MG63 (cell line): ENCODE results near the gene PPM1H. TPM values are rescaled to one million over a fixed set of nuclear protein-coding genes. Genes with fewer than 3 reads are reported as not detected.
"Not testable (repeated sequence)": the region's sequence is repeated elsewhere in the genome, so short reads cannot be mapped to it uniquely, and the experiment has no call there.

Experiments
- DNase-seq: peaks from one replicate; pipeline ENCODE4 v3.0.0-alpha.2; 2020
- H3K27me3 ChIP-seq: fragments of 250-450 bp; sonication (Bioruptor Pico); 2 replicates; pipeline ENCODE4 v1.5.1; 2020; ENCODE audit warnings: mild to moderate bottlenecking, moderate library complexity
- H3K36me3 ChIP-seq: fragments of 250-450 bp; sonication (Bioruptor Pico); 2 replicates; pipeline ENCODE4 v1.5.1; 2020; ENCODE audit warnings: mild to moderate bottlenecking, moderate library complexity
- H3K4me3 ChIP-seq: fragments of 250-450 bp; sonication (Bioruptor Pico); 2 replicates; pipeline ENCODE4 v1.5.1; 2020; ENCODE audit warnings: mild to moderate bottlenecking, moderate library complexity
- H3K9me3 ChIP-seq: fragments of 250-450 bp; sonication (Bioruptor Pico); 2 replicates; pipeline ENCODE4 v1.5.1; 2020; ENCODE audit warnings: mild to moderate bottlenecking, moderate library complexity
- total RNA-seq: library from RNA; depleted of rRNA; stranded (reverse); fragments of >200 nt; shearing (Covaris generic); gene quantifications from 2 replicates; pipeline ENCODE4 v1.2.3, GENCODE V29; 2014; ENCODE audit warnings: low replicate concordance

The PPM1H gene
- total RNA-seq, 1 experiment from 2014 or later: 4.0 TPM

DNA sequence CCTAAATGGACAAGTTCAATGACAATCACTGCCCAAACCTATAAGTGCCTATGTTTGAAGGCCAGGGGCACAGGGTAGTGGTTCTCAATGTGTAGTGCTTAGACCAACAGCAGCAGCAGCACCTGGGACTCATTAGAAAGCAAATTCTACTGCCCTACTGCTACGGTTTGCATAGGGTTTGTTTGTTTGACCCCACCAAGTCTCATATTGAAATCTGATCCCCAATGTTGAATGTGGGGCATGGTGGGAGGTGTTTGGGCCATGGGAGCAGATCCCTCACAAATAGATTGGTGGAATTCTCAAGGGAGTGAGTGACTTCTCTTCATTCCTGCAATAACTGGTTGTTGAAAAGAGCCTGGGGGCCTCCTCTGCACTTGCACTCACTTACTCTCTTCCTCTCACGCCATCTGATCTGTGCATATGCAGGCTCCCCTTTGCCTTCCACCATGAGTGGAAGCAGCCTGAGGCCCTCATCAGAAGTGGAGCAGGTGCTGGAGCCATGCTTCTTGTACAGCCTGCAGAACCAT lies 39.5 kb downstream of the PPM1H start:
- no peak overlapping the region for H3K4me3 ChIP-seq
- no peak for DNase-seq
- H3K9me3 ChIP-seq: no peaks in the 10 kb centered on the region
- H3K27me3 ChIP-seq: no peaks in the 10 kb centered on the region
- H3K36me3 ChIP-seq: no peaks in the 10 kb centered on the region

- H3K36me3 ChIP-seq: no peaks in the 10 kb centered on the region
- no peak overlapping the region for H3K4me3 ChIP-seq
- no peaks in the 10 kb centered on the region for H3K9me3 ChIP-seq
- no peaks in the 10 kb centered on the region for H3K27me3 ChIP-seq
- DNase-seq: no peak
Measured at GRCh38 chr12:62893276-62893675, 41.7 kb downstream of the PPM1H start.

- DNase-seq: no peak
- Histone ChIP-seq H3K27me3 (no peaks in the 10 kb centered on the region), H3K4me3 (no peak overlapping the region), H3K9me3 (no peaks in the 10 kb centered on the region), H3K36me3 (no peaks in the 10 kb centered on the region)
Measured at GRCh38 chr12:62891805-62892549, 43.0 kb downstream of the PPM1H start.

- Histone ChIP-seq H3K9me3 (no peaks in the 10 kb centered on the region), H3K27me3 (no peaks in the 10 kb centered on the region)
- no peak for DNase-seq
Measured at GRCh38 chr12:62888454-62889110, 46.4 kb downstream of the PPM1H start.

DNA sequence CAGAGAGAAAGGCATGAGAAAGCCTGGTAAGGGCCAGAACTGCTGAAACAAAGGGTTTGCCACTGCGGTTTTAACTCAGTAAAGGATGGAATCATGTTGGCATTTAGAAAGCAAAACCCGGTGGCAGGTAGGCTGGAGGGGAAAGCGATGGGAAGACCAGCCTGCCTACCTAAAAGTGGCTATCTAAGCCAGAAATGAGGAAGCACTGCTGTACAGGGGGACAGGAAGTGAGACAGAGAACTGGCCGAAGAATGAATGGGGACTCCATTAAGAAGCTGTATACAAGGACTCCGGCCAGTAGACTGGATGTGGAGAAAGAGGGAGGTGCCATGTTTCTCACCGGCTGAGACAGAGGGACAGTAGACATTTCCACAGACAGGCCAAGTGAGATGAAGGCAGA lies 48.2 kb downstream of the PPM1H start:
- Histone ChIP-seq H3K9me3 (no peaks in the 10 kb centered on the region), H3K27me3 (no peaks in the 10 kb centered on the region)
- DNase-seq: no peak

More at GRCh38 chr12:62888454-62889110, 46.4 kb downstream of the PPM1H start:
- Histone ChIP-seq H3K36me3 (no peaks in the 10 kb centered on the region), H3K4me3 (no peak overlapping the region)

GRCh38 chr12:62885242-62885641 lies 49.7 kb downstream of the PPM1H start:
- no peaks in the 10 kb centered on the region for H3K27me3 ChIP-seq
- no peak overlapping the region for H3K4me3 ChIP-seq
- no peak for DNase-seq
- H3K9me3 ChIP-seq: no peaks in the 10 kb centered on the region
- no peaks in the 10 kb centered on the region for H3K36me3 ChIP-seq

More for the DNA sequence above, 48.2 kb downstream of the PPM1H start:
- Histone ChIP-seq H3K36me3 (no peaks in the 10 kb centered on the region), H3K4me3 (no peak overlapping the region)

DNA sequence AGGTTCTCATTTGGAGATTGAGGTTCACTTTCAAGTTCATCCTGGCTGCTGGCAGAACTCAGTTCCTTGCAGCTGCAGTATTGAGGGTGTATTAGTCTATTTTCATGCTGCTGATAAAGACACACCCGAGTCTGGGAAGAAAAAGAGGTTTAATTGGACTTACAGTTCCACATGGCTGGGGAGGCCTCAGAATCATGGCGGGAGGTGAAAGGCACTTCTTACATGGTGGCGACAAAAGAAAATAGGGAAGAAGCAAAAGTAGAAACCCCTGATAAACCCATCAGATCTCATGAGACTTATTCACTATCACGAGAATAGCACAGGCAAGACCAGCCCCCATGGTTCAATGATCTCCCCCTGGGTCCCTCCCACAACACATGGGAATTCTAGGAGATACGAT lies 50.1 kb downstream of the PPM1H start:
- not testable (repeated sequence) for H3K9me3 ChIP-seq, H3K4me3 ChIP-seq, H3K36me3 ChIP-seq, DNase-seq, H3K27me3 ChIP-seq

GRCh38 chr12:62882696-62883095 lies 52.3 kb downstream of the PPM1H start:
- Histone ChIP-seq H3K4me3 (no peak overlapping the region), H3K36me3 (no peaks in the 10 kb centered on the region), H3K27me3 (no peaks in the 10 kb centered on the region), H3K9me3 (no peaks in the 10 kb centered on the region)
- no peak for DNase-seq

- no peak for DNase-seq
- Histone ChIP-seq H3K36me3 (no peaks in the 10 kb centered on the region), H3K4me3 (no peak overlapping the region), H3K9me3 (no peaks in the 10 kb centered on the region), H3K27me3 (no peaks in the 10 kb centered on the region)
Measured at GRCh38 chr12:62882140-62882539, 52.8 kb downstream of the PPM1H start.

DNA sequence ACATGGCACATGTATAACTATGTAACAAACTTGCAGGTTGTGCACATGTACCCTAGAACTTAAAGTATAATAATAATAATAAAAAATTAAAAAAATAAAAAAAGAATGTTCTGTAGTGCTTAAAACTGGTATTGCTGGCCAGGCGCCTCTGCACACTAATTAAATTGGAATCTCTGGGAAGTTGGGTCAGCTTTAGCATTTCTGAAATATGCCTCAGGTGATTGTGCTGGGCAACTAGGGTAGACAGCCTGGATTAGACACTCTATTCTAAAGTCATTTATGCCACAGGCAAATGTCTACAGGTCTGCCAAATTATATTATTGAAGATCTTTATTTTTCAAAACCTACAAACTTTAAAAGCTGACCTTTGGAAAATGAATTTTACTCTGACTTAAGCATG lies 55.3 kb downstream of the PPM1H start:
- no peaks in the 10 kb centered on the region for H3K9me3 ChIP-seq
- no peaks in the 10 kb centered on the region for H3K27me3 ChIP-seq
- H3K36me3 ChIP-seq: no peaks in the 10 kb centered on the region
- DNase-seq: no peak
- no peak overlapping the region for H3K4me3 ChIP-seq

DNA sequence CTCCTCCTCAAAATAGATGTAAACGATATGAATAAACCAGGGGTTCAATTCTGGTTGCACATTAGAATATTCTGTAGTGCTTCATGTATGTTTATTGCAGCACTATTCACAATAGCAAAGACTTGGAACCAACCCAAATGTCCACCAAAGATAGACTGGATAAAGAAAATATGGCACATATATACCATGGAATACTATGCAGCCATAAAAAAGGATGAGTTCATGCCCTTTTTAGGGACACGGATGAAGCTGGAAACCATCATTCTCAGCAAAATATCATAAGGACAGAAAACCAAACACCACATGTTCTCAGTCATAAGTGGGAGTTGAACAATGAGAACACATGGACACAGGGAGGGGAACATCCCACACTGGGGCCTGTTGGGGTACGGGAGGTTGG lies 55.7 kb downstream of the PPM1H start:
- H3K9me3 ChIP-seq, DNase-seq, H3K4me3 ChIP-seq, H3K27me3 ChIP-seq, H3K36me3 ChIP-seq: not testable (repeated sequence)

DNA sequence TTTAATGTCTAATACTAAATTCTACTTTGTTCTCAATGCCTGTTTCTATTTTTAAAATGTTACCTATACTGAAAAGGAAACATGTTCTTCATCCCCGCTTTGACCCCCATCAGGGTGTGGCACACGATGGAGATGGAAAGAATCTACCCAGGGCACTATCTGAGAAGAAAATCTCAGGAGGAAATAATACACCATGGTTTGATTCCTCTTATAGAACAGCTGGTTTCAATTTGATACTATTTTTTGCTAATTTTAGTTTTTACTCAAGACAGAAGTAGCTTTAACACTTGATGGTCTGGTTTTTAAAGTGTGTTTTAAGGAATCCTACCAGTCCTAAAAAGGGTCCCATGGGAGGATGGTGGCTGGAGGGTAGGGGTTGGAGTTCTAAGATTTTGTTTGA lies 56.7 kb downstream of the PPM1H start:
- H3K27me3 ChIP-seq: no peaks in the 10 kb centered on the region
- H3K4me3 ChIP-seq: no peak overlapping the region
- H3K36me3 ChIP-seq: no peaks in the 10 kb centered on the region
- no peaks in the 10 kb centered on the region for H3K9me3 ChIP-seq
- no peak for DNase-seq

- no peak for DNase-seq
- Histone ChIP-seq H3K27me3 (no peaks in the 10 kb centered on the region), H3K9me3 (no peaks in the 10 kb centered on the region), H3K4me3 (no peak overlapping the region), H3K36me3 (no peaks in the 10 kb centered on the region)
Measured at GRCh38 chr12:62876938-62877548, 57.9 kb downstream of the PPM1H start.

DNA sequence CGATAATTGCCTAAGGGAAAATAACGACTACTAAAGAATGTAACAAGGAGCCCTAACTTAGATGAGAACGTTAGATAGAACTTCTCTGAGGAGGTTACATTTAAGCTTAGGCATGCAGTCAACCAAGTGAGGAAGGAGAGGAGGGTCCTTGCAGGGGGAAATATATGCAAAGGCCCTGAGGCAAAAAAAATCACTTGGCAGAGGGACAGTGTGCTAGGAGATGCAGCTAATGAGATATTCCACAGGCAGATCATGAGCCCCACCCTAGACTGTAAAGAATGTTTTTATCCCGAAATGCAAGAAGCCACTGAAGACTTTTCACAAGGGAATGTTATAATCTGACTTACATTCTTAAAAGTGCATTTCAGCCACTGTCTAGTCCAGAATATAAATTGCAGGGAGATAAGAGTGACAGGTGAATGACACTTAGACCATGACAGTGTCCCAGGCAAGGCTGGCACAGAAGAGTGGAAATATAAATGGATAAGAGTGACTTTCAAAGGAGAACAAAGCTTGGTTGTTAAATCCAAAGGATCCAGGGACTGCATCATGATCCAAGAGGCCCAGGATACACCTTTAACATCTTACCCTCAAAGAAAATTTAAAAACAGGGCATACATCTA lies 61.0 kb downstream of the PPM1H start:
- H3K9me3 ChIP-seq: no peaks in the 10 kb centered on the region
- no peaks in the 10 kb centered on the region for H3K27me3 ChIP-seq
- H3K36me3 ChIP-seq: no peaks in the 10 kb centered on the region
- no peak overlapping the region for H3K4me3 ChIP-seq
- DNase-seq: no peak

GRCh38 chr12:62873116-62873825 lies 61.7 kb downstream of the PPM1H start:
- no peaks in the 10 kb centered on the region for H3K9me3 ChIP-seq
- H3K27me3 ChIP-seq: no peaks in the 10 kb centered on the region
- no peak overlapping the region for H3K4me3 ChIP-seq
- no peak for DNase-seq
- no peaks in the 10 kb centered on the region for H3K36me3 ChIP-seq

DNA sequence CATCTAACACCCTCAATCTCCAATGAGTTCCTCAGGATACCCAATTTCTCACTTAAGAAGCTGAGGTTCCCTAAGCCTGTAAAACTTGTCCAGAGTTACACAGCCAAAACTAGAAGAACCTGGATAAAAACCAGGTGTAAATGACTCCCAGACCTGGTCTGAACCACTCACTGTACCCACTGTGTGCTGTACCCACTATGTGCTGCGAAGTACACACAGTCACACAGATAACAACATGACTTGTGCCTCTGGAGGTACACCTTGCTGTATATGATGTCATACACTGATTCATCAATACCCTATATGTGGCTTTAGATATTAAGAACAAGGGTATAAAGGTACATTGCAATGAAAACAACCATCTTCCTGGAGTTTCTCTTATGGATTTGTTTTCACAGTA lies 66.1 kb downstream of the PPM1H start:
- H3K9me3 ChIP-seq: no peaks in the 10 kb centered on the region
- no peak for DNase-seq
- H3K4me3 ChIP-seq: no peak overlapping the region
- no peaks in the 10 kb centered on the region for H3K27me3 ChIP-seq
- no peaks in the 10 kb centered on the region for H3K36me3 ChIP-seq
